ENCODE results near the gene KYAT1. TPM values are rescaled to one million over a fixed set of nuclear protein-coding genes. Genes with fewer than 3 reads are reported as not detected.

The KYAT1 gene
- total and polyA plus RNA-seq, 2 of the 13 experiments (the other 11 are each of a cell fraction or from before 2014, with no cell fraction given) = 9.2 to 46.5 TPM

DNA sequence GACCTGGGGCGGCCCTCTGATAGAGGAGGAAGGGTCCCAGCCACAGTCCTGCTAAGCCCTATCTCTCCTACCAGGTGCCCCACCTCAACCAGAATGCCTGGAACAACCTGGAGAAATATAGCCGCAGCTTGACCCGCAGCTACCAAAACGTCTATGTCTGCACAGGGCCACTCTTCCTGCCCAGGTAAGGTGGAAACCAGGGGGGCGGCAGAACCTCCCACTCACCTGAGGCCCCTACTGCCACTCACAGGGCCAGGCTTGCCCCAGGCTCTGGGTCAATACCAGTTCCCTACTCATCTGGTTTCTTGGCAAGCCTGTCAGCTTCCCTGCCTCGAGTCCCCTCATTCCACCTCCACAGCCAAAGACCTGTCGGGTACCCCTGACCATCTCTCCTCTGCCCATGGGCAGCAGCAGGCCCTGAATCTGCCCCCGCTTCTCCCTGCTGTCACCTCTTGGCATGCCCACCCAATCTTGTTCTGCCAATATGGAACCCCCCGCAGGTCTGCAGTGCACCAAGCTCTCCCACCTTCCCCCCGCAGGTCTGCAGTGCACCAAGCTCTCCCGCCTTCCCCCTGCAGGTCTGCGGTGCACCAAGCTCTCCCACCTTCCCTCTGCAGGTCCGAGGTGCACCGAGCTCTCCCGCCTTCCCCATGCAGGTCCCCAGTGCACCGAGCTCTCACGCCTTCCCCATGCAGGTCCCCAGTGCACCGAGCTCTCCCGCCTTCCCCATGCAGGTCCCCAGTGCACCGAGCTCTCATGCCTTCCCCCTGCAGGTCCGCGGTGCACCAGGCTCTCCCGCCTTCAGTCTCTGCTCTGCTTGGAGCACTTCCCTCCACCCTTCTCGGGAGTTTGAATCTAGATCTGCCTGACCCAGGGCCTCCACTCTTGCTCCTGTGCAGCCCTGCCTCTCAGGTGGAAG is 60.8 kb downstream of the KYAT1 start:
- in situ Hi-C loops (cut with HindIII; ENCODE audit: extremely low pct_ligation_motif_present, low pct_unique_long_range_greater_than_20kb) (no loop called here), intact Hi-C loops (cut with micrococcal nuclease; ENCODE audit: unreplicated experiment) (no loop called here)
- Histone ChIP-seq H3K9me3 (ENCODE audit: low read length) (no peaks in the 10 kb centered on the region), H4K20me1 (ENCODE audit: insufficient read depth, low read length) (no peaks in the 10 kb centered on the region), H3K27me3 (ENCODE audit: control insufficient read depth in 1 of 2, insufficient read depth in 2 of 2, low read length in 2 of 2) (no peaks in the 10 kb centered on the region), H3K27ac (ENCODE audit: extremely low read length, insufficient read depth, low read length) (no peak overlapping the region), H3K4me1 (ENCODE audit: insufficient read depth, low read length) (peaks cover 35% of the 10 kb centered on the region), H3K4me3 (replicated peaks in 1 of 3; ENCODE audit: insufficient read depth in 1 of 3, low read depth in 2 of 3, low read length in 3 of 3) (no peak overlapping the region), H3K9ac (ENCODE audit: insufficient read depth, low read depth, low read length) (no peak overlapping the region), H3K79me2 (ENCODE audit: insufficient read depth, low read length) (peaks cover 5% of the 10 kb centered on the region), H3K4me2 (ENCODE audit: low read depth, low read length) (no peak overlapping the region), H2AFZ (ENCODE audit: low read length) (no peak overlapping the region), H3K36me3 (replicated peaks in 1 of 2; ENCODE audit: control insufficient read depth in 1 of 2, insufficient read depth in 2 of 2, low read length in 2 of 2) (peaks cover 14 to 47% of the 10 kb centered on the region in 2 experiments)
- ATAC-seq = no peak
- DNase-seq (ENCODE audit: low spot score) = no peak
- BruUV-seq (replicated peaks) = TSS peak; percentile 24
- no peak for FAIRE-seq
- TF ChIP-seq HOXA3 (CRISPR knock-in tag; IDR thresholded peaks at IDR 0.05) (no peak), AGO2 (optimal IDR thresholded peaks at IDR 0.05; ENCODE audit: low read depth, low read length) (peak; percentile 94), ZNF563 (CRISPR knock-in tag; IDR thresholded peaks at IDR 0.05) (no peak), SUZ12 (IDR thresholded peaks at IDR 0.05; ENCODE audit: low read depth, low read length) (no peak), ZSCAN25 (CRISPR knock-in tag; IDR thresholded peaks at IDR 0.05) (peak; percentile 97), RBFOX2 (IDR thresholded peaks at IDR 0.05; ENCODE audit: low read depth, low read length) (peak; percentile 58), MYC (CRISPR knock-in tag; IDR thresholded peaks at IDR 0.05; ENCODE audit: borderline replicate concordance) (0 out of 2 replicates have a peak, but pooled peaks have one; percentile 13), ZC3H13 (CRISPR knock-in tag; IDR thresholded peaks at IDR 0.05) (peak; percentile 61; the same call in 1 of the 2 replicates), ZNF317 (CRISPR knock-in tag; IDR thresholded peaks at IDR 0.05) (no peak), ZNF570 (CRISPR knock-in tag; IDR thresholded peaks at IDR 0.05; ENCODE audit: borderline replicate concordance) (no peak)
- TF ChIP-seq, protein P1, sequence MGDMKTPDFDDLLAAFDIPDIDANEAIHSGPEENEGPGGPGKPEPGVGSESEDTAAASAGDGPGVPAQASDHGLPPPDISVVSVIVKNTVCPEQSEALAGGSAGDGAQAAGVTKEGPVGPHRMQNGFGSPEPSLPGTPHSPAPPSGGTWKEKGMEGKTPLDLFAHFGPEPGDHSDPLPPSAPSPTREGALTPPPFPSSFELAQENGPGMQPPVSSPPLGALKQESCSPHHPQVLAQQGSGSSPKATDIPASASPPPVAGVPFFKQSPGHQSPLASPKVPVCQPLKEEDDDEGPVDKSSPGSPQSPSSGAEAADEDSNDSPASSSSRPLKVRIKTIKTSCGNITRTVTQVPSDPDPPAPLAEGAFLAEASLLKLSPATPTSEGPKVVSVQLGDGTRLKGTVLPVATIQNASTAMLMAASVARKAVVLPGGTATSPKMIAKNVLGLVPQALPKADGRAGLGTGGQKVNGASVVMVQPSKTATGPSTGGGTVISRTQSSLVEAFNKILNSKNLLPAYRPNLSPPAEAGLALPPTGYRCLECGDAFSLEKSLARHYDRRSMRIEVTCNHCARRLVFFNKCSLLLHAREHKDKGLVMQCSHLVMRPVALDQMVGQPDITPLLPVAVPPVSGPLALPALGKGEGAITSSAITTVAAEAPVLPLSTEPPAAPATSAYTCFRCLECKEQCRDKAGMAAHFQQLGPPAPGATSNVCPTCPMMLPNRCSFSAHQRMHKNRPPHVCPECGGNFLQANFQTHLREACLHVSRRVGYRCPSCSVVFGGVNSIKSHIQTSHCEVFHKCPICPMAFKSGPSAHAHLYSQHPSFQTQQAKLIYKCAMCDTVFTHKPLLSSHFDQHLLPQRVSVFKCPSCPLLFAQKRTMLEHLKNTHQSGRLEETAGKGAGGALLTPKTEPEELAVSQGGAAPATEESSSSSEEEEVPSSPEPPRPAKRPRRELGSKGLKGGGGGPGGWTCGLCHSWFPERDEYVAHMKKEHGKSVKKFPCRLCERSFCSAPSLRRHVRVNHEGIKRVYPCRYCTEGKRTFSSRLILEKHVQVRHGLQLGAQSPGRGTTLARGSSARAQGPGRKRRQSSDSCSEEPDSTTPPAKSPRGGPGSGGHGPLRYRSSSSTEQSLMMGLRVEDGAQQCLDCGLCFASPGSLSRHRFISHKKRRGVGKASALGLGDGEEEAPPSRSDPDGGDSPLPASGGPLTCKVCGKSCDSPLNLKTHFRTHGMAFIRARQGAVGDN (CRISPR knock-in tag; IDR thresholded peaks at IDR 0.05) = peak; percentile 23; the same call in 1 of the 2 replicates
- TF ChIP-seq, protein P2, sequence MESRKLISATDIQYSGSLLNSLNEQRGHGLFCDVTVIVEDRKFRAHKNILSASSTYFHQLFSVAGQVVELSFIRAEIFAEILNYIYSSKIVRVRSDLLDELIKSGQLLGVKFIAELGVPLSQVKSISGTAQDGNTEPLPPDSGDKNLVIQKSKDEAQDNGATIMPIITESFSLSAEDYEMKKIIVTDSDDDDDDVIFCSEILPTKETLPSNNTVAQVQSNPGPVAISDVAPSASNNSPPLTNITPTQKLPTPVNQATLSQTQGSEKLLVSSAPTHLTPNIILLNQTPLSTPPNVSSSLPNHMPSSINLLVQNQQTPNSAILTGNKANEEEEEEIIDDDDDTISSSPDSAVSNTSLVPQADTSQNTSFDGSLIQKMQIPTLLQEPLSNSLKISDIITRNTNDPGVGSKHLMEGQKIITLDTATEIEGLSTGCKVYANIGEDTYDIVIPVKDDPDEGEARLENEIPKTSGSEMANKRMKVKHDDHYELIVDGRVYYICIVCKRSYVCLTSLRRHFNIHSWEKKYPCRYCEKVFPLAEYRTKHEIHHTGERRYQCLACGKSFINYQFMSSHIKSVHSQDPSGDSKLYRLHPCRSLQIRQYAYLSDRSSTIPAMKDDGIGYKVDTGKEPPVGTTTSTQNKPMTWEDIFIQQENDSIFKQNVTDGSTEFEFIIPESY (CRISPR knock-in tag; IDR thresholded peaks at IDR 0.05) = 0 out of 2 replicates have a peak, but pooled peaks have one; percentile 25
- TF ChIP-seq, protein P3, sequence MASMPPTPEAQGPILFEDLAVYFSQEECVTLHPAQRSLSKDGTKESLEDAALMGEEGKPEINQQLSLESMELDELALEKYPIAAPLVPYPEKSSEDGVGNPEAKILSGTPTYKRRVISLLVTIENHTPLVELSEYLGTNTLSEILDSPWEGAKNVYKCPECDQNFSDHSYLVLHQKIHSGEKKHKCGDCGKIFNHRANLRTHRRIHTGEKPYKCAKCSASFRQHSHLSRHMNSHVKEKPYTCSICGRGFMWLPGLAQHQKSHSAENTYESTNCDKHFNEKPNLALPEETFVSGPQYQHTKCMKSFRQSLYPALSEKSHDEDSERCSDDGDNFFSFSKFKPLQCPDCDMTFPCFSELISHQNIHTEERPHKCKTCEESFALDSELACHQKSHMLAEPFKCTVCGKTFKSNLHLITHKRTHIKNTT (CRISPR knock-in tag; IDR thresholded peaks at IDR 0.05) = no peak
- TF ChIP-seq, protein P4, sequence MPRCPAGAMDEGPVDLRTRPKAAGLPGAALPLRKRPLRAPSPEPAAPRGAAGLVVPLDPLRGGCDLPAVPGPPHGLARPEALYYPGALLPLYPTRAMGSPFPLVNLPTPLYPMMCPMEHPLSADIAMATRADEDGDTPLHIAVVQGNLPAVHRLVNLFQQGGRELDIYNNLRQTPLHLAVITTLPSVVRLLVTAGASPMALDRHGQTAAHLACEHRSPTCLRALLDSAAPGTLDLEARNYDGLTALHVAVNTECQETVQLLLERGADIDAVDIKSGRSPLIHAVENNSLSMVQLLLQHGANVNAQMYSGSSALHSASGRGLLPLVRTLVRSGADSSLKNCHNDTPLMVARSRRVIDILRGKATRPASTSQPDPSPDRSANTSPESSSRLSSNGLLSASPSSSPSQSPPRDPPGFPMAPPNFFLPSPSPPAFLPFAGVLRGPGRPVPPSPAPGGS (CRISPR knock-in tag; IDR thresholded peaks at IDR 0.05) = no peak
- ChIA-PET CTCF (ENCODE audit: low intra/inter-chr PET ratio, low total read pairs) (no interaction called here), POLR2A (interaction anchor here (3.2 kb wide), 1 partner anchor 9 kb away, joined by 46 read pairs; the partner anchor contains the start of gene SPOUT1)
- WGBS (ENCODE audit: low lambda C conversion rate) = 91% methylated on average over 24 of the region's 24 CpGs
